GM19043 (cell line): Measurements from ENCODE around the gene DAPP1.
A peak's percentile ranks its signal among the peaks of the same experiment; 100 is the strongest.
"Not testable (repeated sequence)": the region's sequence is repeated elsewhere in the genome, so short reads cannot be mapped to it uniquely, and the experiment has no call there.

Experiments used
- ATAC-seq: cut with Tn5 transposase; IDR thresholded peaks from one replicate; pipeline ENCODE4 v1.9.1; 2021; ENCODE audit warnings: low read depth; ENCODE audit not compliant: unreplicated experiment

The DAPP1 gene

GRCh38 chr4:99822734-99823133 lies 6.1 kb downstream of the DAPP1 start:
- ATAC-seq, result no peak

GRCh38 chr4:99824070-99824599 lies 7.5 kb downstream of the DAPP1 start:
- no peak for ATAC-seq

GRCh38 chr4:99825272-99825671 lies 8.6 kb downstream of the DAPP1 start:
- no peak for ATAC-seq

GRCh38 chr4:99826016-99826415 lies 9.4 kb downstream of the DAPP1 start:
- ATAC-seq, result no peak

GRCh38 chr4:99827454-99827853 lies 10.8 kb downstream of the DAPP1 start:
- no peak for ATAC-seq

- ATAC-seq, result no peak
Observed at GRCh38 chr4:99827857-99828256, 11.2 kb downstream of the DAPP1 start.

GRCh38 chr4:99828477-99828876 lies 11.8 kb downstream of the DAPP1 start:
- ATAC-seq, result no peak

GRCh38 chr4:99830051-99830450 lies 13.4 kb downstream of the DAPP1 start:
- ATAC-seq, result not testable (repeated sequence)

- ATAC-seq, result no peak
Observed at GRCh38 chr4:99832321-99832720, 15.7 kb downstream of the DAPP1 start.

- ATAC-seq, result no peak
Observed at GRCh38 chr4:99832758-99833157, 16.1 kb downstream of the DAPP1 start.

- ATAC-seq, result no peak
Observed at GRCh38 chr4:99833756-99834155, 17.1 kb downstream of the DAPP1 start.

GRCh38 chr4:99834569-99834968 lies 17.9 kb downstream of the DAPP1 start:
- ATAC-seq, result no peak

- no peak for ATAC-seq
Observed at GRCh38 chr4:99835942-99836341, 19.3 kb downstream of the DAPP1 start.

- ATAC-seq, result no peak
Observed at GRCh38 chr4:99838927-99839326, 22.3 kb downstream of the DAPP1 start.

GRCh38 chr4:99841129-99841528 lies 24.5 kb downstream of the DAPP1 start:
- ATAC-seq, result no peak

GRCh38 chr4:99843413-99843812 lies 26.8 kb downstream of the DAPP1 start:
- ATAC-seq, result no peak

- ATAC-seq, result no peak
Observed at GRCh38 chr4:99844048-99844447, 27.4 kb downstream of the DAPP1 start.

GRCh38 chr4:99845179-99845578 lies 28.6 kb downstream of the DAPP1 start:
- no peak for ATAC-seq

- peak; percentile 18 for ATAC-seq
Observed at GRCh38 chr4:99845708-99846469, 29.3 kb downstream of the DAPP1 start.

GRCh38 chr4:99846891-99847290 lies 30.3 kb downstream of the DAPP1 start:
- ATAC-seq, result no peak

- ATAC-seq, result peak; percentile 62
Observed at GRCh38 chr4:99847362-99847976, 30.8 kb downstream of the DAPP1 start.

GRCh38 chr4:99848591-99849001 lies 32.0 kb downstream of the DAPP1 start:
- ATAC-seq, result peak; percentile 38
